Smooth muscle cell (in vitro differentiated cells): Measurements from ENCODE around the gene PLXNB1. TPM values are rescaled to one million over a fixed set of nuclear protein-coding genes. Genes with fewer than 3 reads are reported as not detected.

Experiments
- DNase-seq: peaks from one replicate; lab custom pipeline; 2025; ENCODE audit not compliant: unreplicated experiment; lab: John Stamatoyannopoulos, UW
- H2AFZ ChIP-seq: fragments of 200-600 bp; sonication (generic); 2 replicates; pipeline ENCODE4 v1.6.0; 2016; ENCODE audit warnings: antibody characterized with exemption, low read depth, mild to moderate bottlenecking
- H3F3A ChIP-seq: fragments of 200-600 bp; sonication (generic); 2 replicates; pipeline ENCODE4 v1.6.0; 2017; ENCODE audit warnings: antibody characterized with exemption, low read depth
- H3K27ac ChIP-seq: fragments of 200-600 bp; sonication (generic); 2 replicates; pipeline ENCODE4 v1.5.1; 2016; ENCODE audit warnings: low read depth, mild to moderate bottlenecking
- H3K27me3 ChIP-seq: fragments of 200-600 bp; sonication (generic); 2 replicates; pipeline ENCODE4 v1.6.1; 2016; ENCODE audit warnings: low read depth, mild to moderate bottlenecking
- H3K36me3 ChIP-seq: fragments of 200-600 bp; sonication (generic); 2 replicates; pipeline ENCODE4 v1.5.1; 2016; ENCODE audit warnings: low read depth
- H3K4me1 ChIP-seq: fragments of 200-600 bp; sonication (generic); 2 replicates; pipeline ENCODE4 v1.5.1; 2016; ENCODE audit warnings: low read depth
- H3K4me2 ChIP-seq: fragments of 200-600 bp; sonication (generic); 2 replicates; pipeline ENCODE4 v1.6.0; 2016; ENCODE audit warnings: mild to moderate bottlenecking
- H3K4me3 ChIP-seq: fragments of 200-600 bp; sonication (generic); 2 replicates; pipeline ENCODE4 v1.5.1; 2016; ENCODE audit warnings: mild to moderate bottlenecking
- H3K79me2 ChIP-seq: fragments of 200-600 bp; sonication (generic); 2 replicates; pipeline ENCODE4 v1.6.0; 2016; ENCODE audit warnings: low read depth, mild to moderate bottlenecking
- H3K9ac ChIP-seq: fragments of 200-600 bp; sonication (generic); 2 replicates; pipeline ENCODE4 v1.6.0; 2016; ENCODE audit warnings: low read depth
- H3K9me3 ChIP-seq: fragments of 200-600 bp; sonication (generic); replicated peaks from 2 replicates; pipeline ENCODE4 v1.5.1; 2016; ENCODE audit warnings: low read depth
- H4K20me1 ChIP-seq: fragments of 200-600 bp; sonication (generic); 2 replicates; pipeline ENCODE4 v1.6.0; 2016; ENCODE audit warnings: low read depth
- CTCF ChIP-seq: fragments of 200-600 bp; sonication (generic); IDR thresholded peaks from 2 replicates; pipeline ENCODE4 v1.5.1; 2017; ENCODE audit warnings: borderline replicate concordance, mild to moderate bottlenecking, antibody characterized with exemption; ENCODE audit not compliant: insufficient read depth, poor library complexity, severe bottlenecking
- WGBS: methylation state at CpG from one replicate; pipeline ENCODE4 v1.1.7; 2016; ENCODE audit warnings: low lambda C conversion rate; 5-methylcytosine and 5-hydroxymethylcytosine counted together
- polyA plus RNA-seq: library from polyadenylated mRNA; unstranded; fragments of >200 nt; fragmentation: Nextera tagmentation; extraction: Ambion mirVana; gene quantifications from 2 replicates; pipeline ENCODE4 v1.2.1, GENCODE V29; 2016
- small RNA-seq: library from RNA; depleted of rRNA; stranded (forward); fragments of <200 nt; gene quantifications from one replicate; pipeline ENCODE3, GENCODE V24; 2014
- total RNA-seq: library from RNA; depleted of rRNA; stranded (reverse); fragments of >200 nt; gene quantifications from 2 replicates; pipeline ENCODE4 v1.2.3, GENCODE V29; 2014

The PLXNB1 gene
- total and polyA plus RNA-seq, 2 experiments from 2014 or later, result 15.5 to 26.9 TPM

- Histone ChIP-seq H3K36me3 (no peaks in the 10 kb centered on the region), H3K27me3 (peaks cover 20% of the 10 kb centered on the region), H3K9me3 (no peaks in the 10 kb centered on the region), H4K20me1 (no peaks in the 10 kb centered on the region), H3K79me2 (no peaks in the 10 kb centered on the region), H3K9ac (no peak overlapping the region), H3K4me3 (no peak overlapping the region), H3F3A (no peaks in the 10 kb centered on the region), H2AFZ (no peak overlapping the region), H3K27ac (no peak overlapping the region), H3K4me2 (no peak overlapping the region), H3K4me1 (no peaks in the 10 kb centered on the region)
- TF ChIP-seq CTCF, result no peak
- no peak for DNase-seq
- 97% methylated on average over 4 of the region's 4 CpGs for WGBS
Measured at GRCh38 chr3:48353987-48354386, 75.9 kb downstream of the PLXNB1 start.

Small RNA genes lying within 50 kb of the gene (small RNA-seq; reads per million reads assigned to genes)
- not detected for gene RN7SL321P

Other genes with a start within 250 kb of the PLXNB1 start
- 2.5 and 4.9 TPM in 2 replicates for gene CDC25A, start 241.7 kb downstream of the PLXNB1 start, total RNA-seq
- gene CDC25A, start 241.7 kb downstream of the PLXNB1 start, polyA plus RNA-seq, result 4.2 and 4.7 TPM in 2 replicates
- not detected in 2 replicates for gene CAMP, start 206.6 kb downstream of the PLXNB1 start, total RNA-seq
- gene CAMP, start 206.6 kb downstream of the PLXNB1 start, polyA plus RNA-seq, result not detected in 2 replicates
- 1.4 and 2.7 TPM in 2 replicates for gene ZNF589, start 189.0 kb downstream of the PLXNB1 start, total RNA-seq
- 1.6 and 3.3 TPM in 2 replicates for gene ZNF589, start 189.0 kb downstream of the PLXNB1 start, polyA plus RNA-seq
- gene NME6, start 128.7 kb downstream of the PLXNB1 start, total RNA-seq, result 19.0 and 22.7 TPM in 2 replicates
- 37.6 and 40.4 TPM in 2 replicates for gene NME6, start 128.7 kb downstream of the PLXNB1 start, polyA plus RNA-seq
- gene SPINK8, start 96.4 kb downstream of the PLXNB1 start, total RNA-seq, result not detected in 2 replicates
- not detected in 2 replicates for gene SPINK8, start 96.4 kb downstream of the PLXNB1 start, polyA plus RNA-seq
- not detected in 2 replicates for gene FBXW12, start 57.9 kb downstream of the PLXNB1 start, total RNA-seq
- gene FBXW12, start 57.9 kb downstream of the PLXNB1 start, polyA plus RNA-seq, result 0.07 TPM in 1 of 2 replicates, not detected in the other
- 9.0 and 20.7 TPM in 2 replicates for gene CCDC51, start 10.0 kb upstream of the PLXNB1 start, total RNA-seq
- 17.8 and 18.3 TPM in 2 replicates for gene CCDC51, start 10.0 kb upstream of the PLXNB1 start, polyA plus RNA-seq
- 310 and 343 TPM in 2 replicates for gene TMA7, start 10.2 kb upstream of the PLXNB1 start, total RNA-seq
- gene TMA7, start 10.2 kb upstream of the PLXNB1 start, polyA plus RNA-seq, result 491 and 511 TPM in 2 replicates
- gene ATRIP, start 16.7 kb upstream of the PLXNB1 start, total RNA-seq, result 4.0 and 5.5 TPM in 2 replicates
- 5.7 and 7.3 TPM in 2 replicates for gene ATRIP, start 16.7 kb upstream of the PLXNB1 start, polyA plus RNA-seq
- 111 and 124 TPM in 2 replicates for gene SHISA5, start 74.1 kb upstream of the PLXNB1 start, total RNA-seq
- 297 and 333 TPM in 2 replicates for gene SHISA5, start 74.1 kb upstream of the PLXNB1 start, polyA plus RNA-seq
- 41.4 and 48.8 TPM in 2 replicates for gene PFKFB4, start 126.7 kb upstream of the PLXNB1 start, total RNA-seq
- 37.4 and 47.7 TPM in 2 replicates for gene PFKFB4, start 126.7 kb upstream of the PLXNB1 start, polyA plus RNA-seq
- gene UCN2, start 133.7 kb upstream of the PLXNB1 start, total RNA-seq, result 6.1 and 7.0 TPM in 2 replicates
- 4.3 and 11.6 TPM in 2 replicates for gene UCN2, start 133.7 kb upstream of the PLXNB1 start, polyA plus RNA-seq
- 45.9 and 57.3 TPM in 2 replicates for gene COL7A1, start 165.2 kb upstream of the PLXNB1 start, total RNA-seq
- 80.7 and 173 TPM in 2 replicates for gene COL7A1, start 165.2 kb upstream of the PLXNB1 start, polyA plus RNA-seq
- gene UQCRC1, start 179.6 kb upstream of the PLXNB1 start, total RNA-seq, result 206 and 250 TPM in 2 replicates
- gene UQCRC1, start 179.6 kb upstream of the PLXNB1 start, polyA plus RNA-seq, result 425 and 428 TPM in 2 replicates
- gene TMEM89, start 191.7 kb upstream of the PLXNB1 start, total RNA-seq, result not detected in 2 replicates
- gene TMEM89, start 191.7 kb upstream of the PLXNB1 start, polyA plus RNA-seq, result 0.25 and 0.47 TPM in 2 replicates
- gene SLC26A6, start 205.4 kb upstream of the PLXNB1 start, total RNA-seq, result 28.4 and 29.4 TPM in 2 replicates
- 34.8 and 42.4 TPM in 2 replicates for gene SLC26A6, start 205.4 kb upstream of the PLXNB1 start, polyA plus RNA-seq
- 2.5 and 3.1 TPM in 2 replicates for gene CELSR3, start 232.8 kb upstream of the PLXNB1 start, total RNA-seq
- gene CELSR3, start 232.8 kb upstream of the PLXNB1 start, polyA plus RNA-seq, result 1.5 and 2.4 TPM in 2 replicates